ENCODE measurements around the gene GOT1. TPM values are rescaled to one million over a fixed set of nuclear protein-coding genes. Genes with fewer than 3 reads are reported as not detected.

Gene GOT1
- total and polyA plus RNA-seq, 2 of the 8 experiments (the other 6 are each of a cell fraction or from before 2014, with no cell fraction given): 16.7 to 47.0 TPM

GRCh38 chr10:99387071-99387470 lies 43.4 kb downstream of the GOT1 start:
- ChIA-PET CTCF (ENCODE audit: partially characterized antibody) (interaction anchor here (1.2 to 1.8 kb wide), 2 partner anchors 112 to 225 kb away, joined by 3 to 5 read pairs; no protein-coding TSS in a partner anchor), POLR2A (ENCODE audit: partially characterized antibody) (interaction anchor here (2.2 kb wide), 1 partner anchor 43 kb away, joined by 11 read pairs; the partner anchor contains the start of gene GOT1)
- Histone ChIP-seq H2AFZ (ENCODE audit: low read length) (no peak overlapping the region), H3K27ac (ENCODE audit: low read depth, low read length) (no peak overlapping the region), H3K23me2 (ENCODE audit: low read depth, low read length) (no peaks in the 10 kb centered on the region), H3K79me1 (ENCODE audit: low read depth, low read length) (no peaks in the 10 kb centered on the region), H3K9me3 (ENCODE audit: insufficient read depth in 2 of 2, low read depth in 1 of 2, low read length in 1 of 2) (no peaks in the 10 kb centered on the region), H3K36me3 (ENCODE audit: control insufficient read depth in 2 of 4, insufficient read depth in 4 of 4, low read length in 3 of 4) (no peaks in the 10 kb centered on the region), H2BK120ac (replicated peaks; ENCODE audit: low read depth, low read length) (no peak overlapping the region), H3K4me1 (replicated peaks in 1 of 4; ENCODE audit: control insufficient read depth in 3 of 4, insufficient read depth in 4 of 4, low read length in 3 of 4) (no peaks in the 10 kb centered on the region), H4K5ac (ENCODE audit: insufficient read length, low read depth, low read length) (no peak overlapping the region), H4K20me1 (replicated peaks in 1 of 2; ENCODE audit: control insufficient read depth in 1 of 2, insufficient read depth in 2 of 2, low read length in 2 of 2) (no peaks in the 10 kb centered on the region), H2AK5ac (ENCODE audit: low read depth, low read length) (no peak overlapping the region), H3K9ac (replicated peaks in 1 of 4; ENCODE audit: extremely low read depth in 1 of 4, low read depth in 3 of 4, low read length in 3 of 4) (peak overlapping the region in 1 of 4 experiments; percentile 22; a peak in 1 of 7 replicates), H4K91ac (replicated peaks; ENCODE audit: insufficient read length, low read length) (no peak overlapping the region), H3K14ac (ENCODE audit: insufficient read length) (no peak overlapping the region), H3K18ac (ENCODE audit: extremely low read depth, low read length) (no peak overlapping the region), H2BK5ac (ENCODE audit: low read depth, low read length) (no peak overlapping the region), H3K23ac (ENCODE audit: insufficient read length) (no peak overlapping the region), H3K4me2 (ENCODE audit: insufficient read depth in 1 of 2, low read depth in 2 of 2, low read length in 2 of 2) (no peak overlapping the region), H2BK20ac (ENCODE audit: low read length) (no peak overlapping the region), H3K4me3 (ENCODE audit: extremely low read depth in 1 of 4, insufficient read depth in 2 of 4, low read depth in 3 of 4, low read length in 4 of 4) (no peak overlapping the region), H2BK12ac (ENCODE audit: low read depth, low read length) (no peak overlapping the region), H4K8ac (ENCODE audit: extremely low read depth, insufficient read depth, low read length) (no peak overlapping the region), H3K56ac (replicated peaks; ENCODE audit: insufficient read length, low read depth, low read length) (no peak overlapping the region), H3K4ac (replicated peaks; ENCODE audit: insufficient read length, low read depth, low read length) (no peak overlapping the region), H3K27me3 (replicated peaks in 1 of 4; ENCODE audit: control insufficient read depth in 3 of 4, extremely low read depth in 1 of 4, insufficient read depth in 3 of 4, low read length in 3 of 4) (no peaks in the 10 kb centered on the region), H3K79me2 (ENCODE audit: control insufficient read depth in 1 of 2, insufficient read depth in 2 of 2, low read length in 2 of 2) (no peaks in the 10 kb centered on the region), H2BK15ac (ENCODE audit: low read length) (no peak overlapping the region)
- WGBS, 2 experiments (ENCODE audit: extremely low coverage in 1 of 2, insufficient coverage in 1 of 2, insufficient read length in 1 of 2, insufficient replicate concordance in 2 of 2, low coverage in 1 of 2, low lambda C conversion rate in 2 of 2, missing lambda C conversion rate in 1 of 2): 85% methylated on average over 4 of the region's 4 CpGs; no CpG with 5 or more reads in 1 of the 2 experiments
- TF ChIP-seq GABPA (IDR thresholded peaks at IDR 0.05; ENCODE audit: borderline replicate concordance, insufficient read depth, low read length) (no peak), HDAC6 (IDR thresholded peaks at IDR 0.05; ENCODE audit: low read depth, low read length) (no peak), SP2 (IDR thresholded peaks at IDR 0.05; ENCODE audit: low read length) (no peak), NRF1 (IDR thresholded peaks at IDR 0.05; ENCODE audit: low read depth, low read length) (no peak), PHF8 (conservative IDR thresholded peaks at IDR 0.05; ENCODE audit: low read depth, low read length) (no peak), CTBP2 (IDR thresholded peaks at IDR 0.05; ENCODE audit: borderline replicate concordance, insufficient read depth, insufficient read length, low read length) (no peak), ATF3 (IDR thresholded peaks at IDR 0.05; ENCODE audit: insufficient read depth, low read depth, low read length) (no peak), SIN3A (conservative IDR thresholded peaks at IDR 0.05 in 1 of 2, IDR thresholded peaks at IDR 0.05 in 1 of 2; ENCODE audit: low read depth in 1 of 2, low read length in 2 of 2) (no peak), TCF12 (IDR thresholded peaks at IDR 0.05; ENCODE audit: low read depth, low read length) (no peak)
- FAIRE-seq: no peak
- no peak for DNase-seq (ENCODE audit: low read depth in 1 of 2, low spot score in 2 of 2)

Data from H1 (cell line).